Endodermal cell (in vitro differentiated cells): ENCODE measurements around the gene ARHGEF2. TPM values are rescaled to one million over a fixed set of nuclear protein-coding genes. Genes with fewer than 3 reads are reported as not detected.

Experiments
- DNase-seq: peaks from one replicate; pipeline ENCODE4 v3.0.0-alpha.2; 2017
- H3K27ac ChIP-seq: 2 replicates; pipeline ENCODE4 v1.5.1; 2013; ENCODE audit warnings: mild to moderate bottlenecking, low read depth, low read length, moderate library complexity
- H3K27me3 ChIP-seq: 2 replicates; pipeline ENCODE4 v1.6.1; 2013; ENCODE audit warnings: mild to moderate bottlenecking, low read length, moderate library complexity; ENCODE audit not compliant: insufficient read depth, control insufficient read depth, poor library complexity, severe bottlenecking
- H3K36me3 ChIP-seq: 2 replicates; pipeline ENCODE4 v1.7.0; 2013; ENCODE audit warnings: mild to moderate bottlenecking, low read length, moderate library complexity; ENCODE audit not compliant: control insufficient read depth, insufficient read depth
- H3K4me1 ChIP-seq: one replicate; pipeline ENCODE4 v1.7.0; 2013; ENCODE audit warnings: low read length; ENCODE audit not compliant: control insufficient read depth, insufficient read depth
- H3K4me3 ChIP-seq: 2 replicates; pipeline ENCODE4 v1.5.1; 2013; ENCODE audit warnings: mild to moderate bottlenecking, low read length, moderate library complexity
- H3K9ac ChIP-seq: 2 replicates; pipeline ENCODE4 v1.6.1; 2013; ENCODE audit warnings: mild to moderate bottlenecking, low read length, moderate library complexity; ENCODE audit not compliant: poor library complexity, severe bottlenecking; ENCODE audit errors: extremely low read depth
- H3K9me3 ChIP-seq: 2 replicates; pipeline ENCODE4 v1.6.1; 2013; ENCODE audit warnings: mild to moderate bottlenecking, low read length, moderate library complexity; ENCODE audit not compliant: control insufficient read depth
- H3K27ac Mint-ChIP-seq: 2 replicates; pipeline ENCODE4 v1.8.0; 2020; ENCODE audit warnings: mixed read lengths
- H3K27me3 Mint-ChIP-seq: 2 replicates; pipeline ENCODE4 v1.8.0; 2021; ENCODE audit warnings: mild to moderate bottlenecking, mixed read lengths; ENCODE audit not compliant: insufficient read depth
- H3K36me3 Mint-ChIP-seq: 2 replicates; pipeline ENCODE4 v1.8.0; 2020; ENCODE audit warnings: low read depth, mixed read lengths
- H3K4me1 Mint-ChIP-seq: 2 replicates; pipeline ENCODE4 v1.8.0; 2020; ENCODE audit warnings: mixed read lengths
- H3K4me3 Mint-ChIP-seq: 2 replicates; pipeline ENCODE4 v1.8.0; 2020; ENCODE audit warnings: mild to moderate bottlenecking, moderate library complexity, mixed read lengths
- H3K9me3 Mint-ChIP-seq: 2 replicates; pipeline ENCODE4 v1.8.0; 2020; ENCODE audit warnings: mild to moderate bottlenecking, mixed read lengths
- CTCF ChIP-seq: fragments of 200-600 bp; sonication (generic); conservative IDR thresholded peaks from 2 replicates; pipeline ENCODE4 v1.5.0; 2021; ENCODE audit warnings: antibody characterized with exemption, mild to moderate bottlenecking
- WGBS, 2 experiments: methylation state at CpG; one replicate each; pipeline versions ENCODE4 v1.1.5 to v1.1.7; 2013; ENCODE audit warnings: missing lambda C conversion rate in 2 of 2, mixed read lengths in 1 of 2; ENCODE audit not compliant: insufficient coverage in 1 of 2, insufficient read length in 1 of 2; 5-methylcytosine and 5-hydroxymethylcytosine counted together
- total RNA-seq, 2 donors: library from RNA; stranded (reverse); fragmentation: NEBNext Ultra II Directional in 1 of 2; extraction: Animal tissue kit (Norgen Biotek cat#: 25700) in 1 of 2; gene quantifications; 2 replicates in 1 of 2; 3 replicates in 1 of 2; pipeline ENCODE4 v1.2.1, GENCODE V29; 2021

Gene ARHGEF2
- total RNA-seq, 2 donors from 2014 or later, result 134 to 147 TPM

- Histone ChIP-seq H3K4me1 (peaks cover 47% of the 10 kb centered on the region), H3K27ac (no peak overlapping the region), H3K9me3 (no peaks in the 10 kb centered on the region), H3K9ac (no peak overlapping the region), H3K36me3 (peaks cover 86% of the 10 kb centered on the region), H3K4me3 (no peak overlapping the region), H3K27me3 (no peaks in the 10 kb centered on the region)
- no peak overlapping the region for H3K27ac Mint-ChIP-seq
- peaks cover 72% of the 10 kb centered on the region for H3K36me3 Mint-ChIP-seq
- DNase-seq, result no peak
- H3K27me3 Mint-ChIP-seq, result no peaks in the 10 kb centered on the region
- 87 to 100% methylated on average over 5 to 9 of the region's 9 CpGs for WGBS, 2 experiments
- no peak overlapping the region for H3K4me3 Mint-ChIP-seq
- TF ChIP-seq CTCF, result peak; percentile 70
- peaks cover 48% of the 10 kb centered on the region for H3K4me1 Mint-ChIP-seq
- no peaks in the 10 kb centered on the region for H3K9me3 Mint-ChIP-seq
Measured at GRCh38 chr1:155966135-155966534, 12.2 kb downstream of the ARHGEF2 start.

GRCh38 chr1:155964193-155964592 is 14.2 kb downstream of the ARHGEF2 start:
- no peak overlapping the region for H3K27ac Mint-ChIP-seq
- no peak overlapping the region for H3K9ac ChIP-seq
- H3K9me3 Mint-ChIP-seq, result no peaks in the 10 kb centered on the region
- no peak overlapping the region for H3K27ac ChIP-seq
- no peak overlapping the region for H3K4me3 ChIP-seq
- no peak overlapping the region for H3K4me3 Mint-ChIP-seq
- peaks cover 31% of the 10 kb centered on the region for H3K4me1 Mint-ChIP-seq
- H3K4me1 ChIP-seq, result peaks cover 42% of the 10 kb centered on the region
- no peak for DNase-seq
- H3K27me3 Mint-ChIP-seq, result no peaks in the 10 kb centered on the region
- WGBS, 2 experiments, result 90 to 96% methylated on average over 3 to 7 of the region's 7 CpGs
- H3K27me3 ChIP-seq, result no peaks in the 10 kb centered on the region
- H3K36me3 Mint-ChIP-seq, result peaks cover 77% of the 10 kb centered on the region
- peaks cover 94% of the 10 kb centered on the region for H3K36me3 ChIP-seq
- no peaks in the 10 kb centered on the region for H3K9me3 ChIP-seq
- TF ChIP-seq CTCF, result no peak

- TF ChIP-seq CTCF, result no peak
- Mint-ChIP-seq H3K9me3 (no peaks in the 10 kb centered on the region), H3K36me3 (peaks cover 78% of the 10 kb centered on the region), H3K4me1 (peaks cover 17% of the 10 kb centered on the region), H3K4me3 (no peak overlapping the region), H3K27me3 (no peaks in the 10 kb centered on the region), H3K27ac (peak overlapping the region; percentile 85)
- peaks cover 27% of the 10 kb centered on the region for H3K4me1 ChIP-seq
- no peak for DNase-seq
- no peaks in the 10 kb centered on the region for H3K9me3 ChIP-seq
- no peaks in the 10 kb centered on the region for H3K27me3 ChIP-seq
- H3K4me3 ChIP-seq, result no peak overlapping the region
- no peak overlapping the region for H3K27ac ChIP-seq
- peaks cover 91% of the 10 kb centered on the region for H3K36me3 ChIP-seq
- 97% methylated on average over 15 to 18 of the region's 18 CpGs for WGBS, 2 experiments
- H3K9ac ChIP-seq, result no peak overlapping the region
Measured at GRCh38 chr1:155962599-155963211, 15.6 kb downstream of the ARHGEF2 start.
